Measurements from ENCODE around the gene ATP5F1A. TPM values are rescaled to one million over a fixed set of nuclear protein-coding genes. Genes with fewer than 3 reads are reported as not detected.

ATP5F1A gene
- total and polyA plus RNA-seq, 2 donors (not counting 3 experiments of a cell fraction or from before 2014, with no cell fraction given) = 405 to 585 TPM

DNA sequence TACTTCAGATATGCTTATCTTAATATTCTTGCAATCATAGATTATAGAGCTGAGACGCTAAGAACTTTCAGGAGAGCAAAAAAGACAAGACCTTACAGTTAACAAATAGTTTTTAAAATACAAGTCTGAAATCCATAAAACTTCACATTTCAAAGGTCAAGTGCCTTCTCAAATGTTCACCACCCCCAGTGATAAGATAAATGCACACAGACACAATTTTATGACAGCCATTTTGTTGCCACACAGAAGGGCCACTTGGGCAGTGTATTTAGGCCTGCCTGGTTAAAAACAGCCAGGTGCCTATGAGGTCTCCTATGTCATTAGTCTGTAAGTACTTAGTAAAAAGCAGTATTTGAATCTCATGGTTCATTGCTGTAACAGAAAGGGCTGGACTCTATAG lies 17.9 kb downstream of the ATP5F1A start:
- POLR2A ChIA-PET = no interaction called here
- TF ChIP-seq JUN (IDR thresholded peaks at IDR 0.05; ENCODE audit: borderline replicate concordance, insufficient read depth, insufficient read length, low read depth) = no peak
- no peak for TF ChIP-seq FOS (IDR thresholded peaks at IDR 0.05; ENCODE audit: borderline replicate concordance, insufficient read depth, low read length)

DNA sequence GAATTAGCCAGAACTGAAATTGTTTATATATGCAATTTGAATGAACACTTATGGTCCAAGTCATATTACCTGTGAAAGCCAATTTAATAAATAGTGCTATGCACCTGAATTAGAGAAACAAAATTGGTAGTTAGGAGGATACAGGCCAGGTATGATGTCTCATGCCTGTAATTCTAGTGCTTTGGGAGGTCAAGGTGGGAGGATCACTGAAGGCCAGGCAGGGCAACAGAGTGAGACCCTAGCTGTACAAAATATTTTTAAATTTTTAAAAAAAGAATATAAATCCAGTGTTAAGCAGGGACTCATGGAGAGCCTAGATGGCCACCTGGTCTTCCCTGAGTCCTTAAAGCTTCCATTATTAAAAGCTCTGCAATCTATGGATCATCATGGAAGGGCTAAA lies 18.8 kb downstream of the ATP5F1A start:
- ChIA-PET POLR2A (no interaction called here), CTCF (interaction anchor here (0.6 to 1.3 kb wide), 2 partner anchors 199 to 414 kb away, joined by 3 read pairs; no protein-coding TSS in a partner anchor)
- no peak for FAIRE-seq
- DNase-seq (ENCODE audit: low read depth, low spot score) = no peak
- Histone ChIP-seq H3K9ac (replicated peaks; ENCODE audit: extremely low read depth, insufficient read depth, low read length) (no peak overlapping the region), H3K27me3 (ENCODE audit: control insufficient read depth in 2 of 2, insufficient read depth in 2 of 2, low read length in 2 of 2) (no peaks in the 10 kb centered on the region), H3K4me3 (replicated peaks in 1 of 3; ENCODE audit: insufficient read depth in 1 of 3, low read depth in 1 of 3, low read length in 3 of 3) (no peak overlapping the region), H3K79me2 (ENCODE audit: control insufficient read depth, insufficient read depth, low read length) (no peaks in the 10 kb centered on the region), H3K36me3 (ENCODE audit: control insufficient read depth in 2 of 2, extremely low read depth in 1 of 2, insufficient read depth in 2 of 2, low read length in 2 of 2) (peaks cover 9 to 21% of the 10 kb centered on the region in 2 experiments), H3K9me1 (replicated peaks; ENCODE audit: control insufficient read depth, extremely low read depth, insufficient read depth, low read length) (no peaks in the 10 kb centered on the region), H4K20me1 (replicated peaks; ENCODE audit: control insufficient read depth, extremely low read depth, insufficient read depth, low read length) (no peaks in the 10 kb centered on the region), H3K4me1 (ENCODE audit: control insufficient read depth, extremely low read depth, insufficient read depth, low read length) (no peaks in the 10 kb centered on the region), H3K4me2 (ENCODE audit: insufficient read depth, low read length) (no peak overlapping the region), H3K27ac (ENCODE audit: insufficient read depth, low read depth, low read length) (no peak overlapping the region), H2AFZ (ENCODE audit: low read depth, low read length) (no peak overlapping the region), H3K9me3 (replicated peaks; ENCODE audit: control insufficient read depth, insufficient read depth, low read length) (no peaks in the 10 kb centered on the region)
- TF ChIP-seq, protein P1, sequence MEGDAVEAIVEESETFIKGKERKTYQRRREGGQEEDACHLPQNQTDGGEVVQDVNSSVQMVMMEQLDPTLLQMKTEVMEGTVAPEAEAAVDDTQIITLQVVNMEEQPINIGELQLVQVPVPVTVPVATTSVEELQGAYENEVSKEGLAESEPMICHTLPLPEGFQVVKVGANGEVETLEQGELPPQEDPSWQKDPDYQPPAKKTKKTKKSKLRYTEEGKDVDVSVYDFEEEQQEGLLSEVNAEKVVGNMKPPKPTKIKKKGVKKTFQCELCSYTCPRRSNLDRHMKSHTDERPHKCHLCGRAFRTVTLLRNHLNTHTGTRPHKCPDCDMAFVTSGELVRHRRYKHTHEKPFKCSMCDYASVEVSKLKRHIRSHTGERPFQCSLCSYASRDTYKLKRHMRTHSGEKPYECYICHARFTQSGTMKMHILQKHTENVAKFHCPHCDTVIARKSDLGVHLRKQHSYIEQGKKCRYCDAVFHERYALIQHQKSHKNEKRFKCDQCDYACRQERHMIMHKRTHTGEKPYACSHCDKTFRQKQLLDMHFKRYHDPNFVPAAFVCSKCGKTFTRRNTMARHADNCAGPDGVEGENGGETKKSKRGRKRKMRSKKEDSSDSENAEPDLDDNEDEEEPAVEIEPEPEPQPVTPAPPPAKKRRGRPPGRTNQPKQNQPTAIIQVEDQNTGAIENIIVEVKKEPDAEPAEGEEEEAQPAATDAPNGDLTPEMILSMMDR (IDR thresholded peaks at IDR 0.05; ENCODE audit: extremely low read depth in 1 of 2, insufficient read depth in 1 of 2, low read depth in 1 of 2, low read length in 2 of 2) = no peak
- no TSS peak for BruUV-seq (replicated peaks)
- intact Hi-C loops (cut with micrococcal nuclease) (no loop called here), dilution Hi-C loops (cut with MboI; ENCODE audit: extremely low pct_ligation_motif_present, low sequenced_read_pairs) (no loop called here)

More for the DNA sequence above, 17.9 kb downstream of the ATP5F1A start:
- Histone ChIP-seq H3K9ac (replicated peaks; ENCODE audit: extremely low read depth, insufficient read depth, low read length) (no peak overlapping the region), H2AFZ (ENCODE audit: low read depth, low read length) (no peak overlapping the region), H3K9me3 (replicated peaks; ENCODE audit: control insufficient read depth, insufficient read depth, low read length) (no peaks in the 10 kb centered on the region), H3K4me1 (ENCODE audit: control insufficient read depth, extremely low read depth, insufficient read depth, low read length) (no peaks in the 10 kb centered on the region), H3K9me1 (replicated peaks; ENCODE audit: control insufficient read depth, extremely low read depth, insufficient read depth, low read length) (no peaks in the 10 kb centered on the region), H3K27me3 (ENCODE audit: control insufficient read depth in 2 of 2, insufficient read depth in 2 of 2, low read length in 2 of 2) (no peaks in the 10 kb centered on the region), H3K27ac (ENCODE audit: insufficient read depth, low read depth, low read length) (no peak overlapping the region), H3K79me2 (ENCODE audit: control insufficient read depth, insufficient read depth, low read length) (no peaks in the 10 kb centered on the region), H3K36me3 (ENCODE audit: control insufficient read depth in 2 of 2, extremely low read depth in 1 of 2, insufficient read depth in 2 of 2, low read length in 2 of 2) (peaks cover 14 to 23% of the 10 kb centered on the region in 2 experiments), H3K4me2 (ENCODE audit: insufficient read depth, low read length) (no peak overlapping the region), H4K20me1 (replicated peaks; ENCODE audit: control insufficient read depth, extremely low read depth, insufficient read depth, low read length) (no peaks in the 10 kb centered on the region), H3K4me3 (replicated peaks in 1 of 3; ENCODE audit: insufficient read depth in 1 of 3, low read depth in 1 of 3, low read length in 3 of 3) (no peak overlapping the region)
- CTCF ChIA-PET = no interaction called here
- intact Hi-C loops (cut with micrococcal nuclease) = no loop called here
- dilution Hi-C loops (cut with MboI; ENCODE audit: extremely low pct_ligation_motif_present, low sequenced_read_pairs) = no loop called here
- no TSS peak for BruUV-seq (replicated peaks)
- no peak for DNase-seq (ENCODE audit: low read depth, low spot score)
- no peak for FAIRE-seq
